HCT116 (cell line): Measurements from ENCODE around the gene PEX11B. TPM values are rescaled to one million over a fixed set of nuclear protein-coding genes. Genes with fewer than 3 reads are reported as not detected.

Source experiments
- ATAC-seq: fragments of 200-7000 bp; cut with Tn5 transposase; 2 replicates; pipeline ENCODE4 v1.9.1; 2020; ENCODE audit warnings: mild to moderate bottlenecking, moderate library complexity
- BruUV-seq: library from RNA; stranded (reverse); fragments of 400-500 nt; replicated peaks from 2 replicates; lab custom pipeline; 2021; lab: Mats Ljungman, UMichigan
- CTCF ChIA-PET: fragments of 300-600 bp; sonication (Branson Sonifier 250); formaldehyde crosslinking; loops from one replicate; lab custom pipeline; 2021; ENCODE audit warnings: antibody characterized with exemption; lab: Charles Lee
- POLR2A ChIA-PET: fragments of 300-600, 350-600 bp; sonication (Branson Sonifier 250); formaldehyde crosslinking; loops from one replicate; lab custom pipeline; 2021; ENCODE audit warnings: antibody characterized with exemption; lab: Charles Lee
- RAD21 ChIA-PET, 2 experiments: fragments of 300-600 bp; sonication (Branson Sonifier 250); formaldehyde crosslinking; loops; one replicate each; lab custom pipeline; 2023; ENCODE audit warnings: low total read pairs in 2 of 2; ENCODE audit not compliant: uncharacterized antibody in 2 of 2, unreplicated experiment in 2 of 2, low non-redundant PET in 1 of 2; lab: Charles Lee
- DNase-seq: peaks from one replicate; pipeline ENCODE4 v3.0.0-alpha.2; 2010; ENCODE audit warnings: low read depth, low spot score
- H2AFZ ChIP-seq: fragments of 200-600 bp; shearing (Covaris generic), sonication (generic); 2 replicates; pipeline ENCODE4 v1.6.1; 2017; ENCODE audit warnings: low read depth, mixed run types, mixed read lengths, antibody characterized with exemption, low read length; ENCODE audit not compliant: poor library complexity, severe bottlenecking
- H3K27ac ChIP-seq: 2 replicates; pipeline ENCODE4 v1.5.1; 2012; ENCODE audit warnings: low read depth, low read length
- H3K27me3 ChIP-seq: fragments of 200-600 bp; sonication (generic); 2 replicates; pipeline ENCODE4 v1.6.1; 2016; ENCODE audit warnings: mixed run types, low read length, mixed read lengths; ENCODE audit not compliant: insufficient read depth
- H3K36me3 ChIP-seq, 2 experiments: fragments of 200-500 bp in 1 of 2; fragments of 200-600 bp in 1 of 2; sonication (Bioruptor generic) in 1 of 2; sonication (generic) in 1 of 2; 2 replicates each; pipeline versions ENCODE4 v1.5.1 to v1.6.1; 2014 to 2016; ENCODE audit warnings: low read length in 2 of 2, inconsistent platforms in 1 of 2, mixed read lengths in 1 of 2, mixed run types in 1 of 2; ENCODE audit not compliant: insufficient read depth in 2 of 2, control insufficient read depth in 1 of 2
- H3K4me1 ChIP-seq, 2 experiments: fragments of 200-600 bp in 1 of 2; sonication (generic) in 1 of 2; 2 replicates each; pipeline versions ENCODE4 v1.5.1 to v1.6.1; 2012 to 2017; ENCODE audit warnings: low read length in 2 of 2, inconsistent platforms in 1 of 2, mild to moderate bottlenecking in 1 of 2, mixed read lengths in 1 of 2, mixed run types in 1 of 2, moderate library complexity in 1 of 2; ENCODE audit not compliant: insufficient read depth in 2 of 2, control insufficient read depth in 1 of 2
- H3K4me2 ChIP-seq: fragments of 200-600 bp; sonication (generic); 2 replicates; pipeline ENCODE4 v1.6.1; 2017; ENCODE audit warnings: mixed run types, low read length, mixed read lengths
- H3K4me3 ChIP-seq, 2 experiments: fragments of 200-600 bp in 1 of 2; sonication (generic) in 1 of 2; replicated peaks in 1 of 2; 2 replicates each; pipeline ENCODE4 v1.5.1; 2011 to 2016; ENCODE audit warnings: low read length in 2 of 2, control low read depth in 1 of 2, low read depth in 1 of 2, mild to moderate bottlenecking in 1 of 2, mixed read lengths in 1 of 2, mixed run types in 1 of 2
- H3K79me2 ChIP-seq: fragments of 200-600 bp; sonication (generic); 2 replicates; pipeline ENCODE4 v1.6.1; 2017; ENCODE audit warnings: mild to moderate bottlenecking, mixed run types, low read length, moderate library complexity, mixed read lengths; ENCODE audit not compliant: insufficient read depth
- H3K9ac ChIP-seq: fragments of 200-600 bp; sonication (generic); 2 replicates; pipeline ENCODE4 v1.6.1; 2016; ENCODE audit warnings: low read length, mixed read lengths
- H3K9me2 ChIP-seq: fragments of 200-600 bp; sonication (generic), shearing (Covaris generic); 2 replicates; pipeline ENCODE4 v1.6.1; 2017; ENCODE audit warnings: mixed run types, mild to moderate bottlenecking, moderate library complexity; ENCODE audit not compliant: insufficient read depth
- H3K9me3 ChIP-seq, 2 experiments: fragments of 200-500 bp in 1 of 2; fragments of 200-600 bp in 1 of 2; sonication (Bioruptor generic) in 1 of 2; sonication (generic) in 1 of 2; 2 replicates each; pipeline ENCODE4 v1.6.1; 2014 to 2017; ENCODE audit warnings: low read length in 2 of 2, mixed read lengths in 2 of 2, inconsistent platforms in 1 of 2, low read depth in 1 of 2, mild to moderate bottlenecking in 1 of 2, mixed run types in 1 of 2, moderate library complexity in 1 of 2; ENCODE audit not compliant: control insufficient read depth in 1 of 2, insufficient read depth in 1 of 2
- H4K20me1 ChIP-seq: fragments of 200-600 bp; sonication (generic), shearing (Covaris generic); 2 replicates; pipeline ENCODE4 v1.6.1; 2017; ENCODE audit warnings: mixed run types, mild to moderate bottlenecking, moderate library complexity; ENCODE audit not compliant: insufficient read depth
- CEBPB ChIP-seq: IDR thresholded peaks from 2 replicates; pipeline ENCODE4 v1.6.1; 2012; ENCODE audit warnings: low read depth
- JUND ChIP-seq: IDR thresholded peaks from 2 replicates; pipeline ENCODE4 v1.6.1; 2012
- RAD21 ChIP-seq: IDR thresholded peaks from 2 replicates; pipeline ENCODE4 v1.6.1; 2012; ENCODE audit warnings: low read depth, mild to moderate bottlenecking
- SIN3A ChIP-seq: IDR thresholded peaks from 2 replicates; pipeline ENCODE4 v1.6.1; 2012; ENCODE audit warnings: low read depth
- SP1 ChIP-seq: IDR thresholded peaks from 2 replicates; pipeline ENCODE4 v1.6.1; 2012; ENCODE audit warnings: low read depth
- SRF ChIP-seq: IDR thresholded peaks from 2 replicates; pipeline ENCODE4 v1.6.1; 2012; ENCODE audit warnings: low read depth
- TCF7L2 ChIP-seq: IDR thresholded peaks from 2 replicates; pipeline ENCODE4 v1.7.0; 2011; ENCODE audit warnings: borderline replicate concordance, inconsistent platforms; ENCODE audit not compliant: insufficient read depth, insufficient read length; ENCODE audit errors: extremely low read depth
- YY1 ChIP-seq: IDR thresholded peaks from 2 replicates; pipeline ENCODE4 v1.6.1; 2011; ENCODE audit warnings: low read length, low read depth, moderate library complexity, mild to moderate bottlenecking; ENCODE audit not compliant: insufficient replicate concordance; ENCODE audit errors: extremely low read depth
- ZNF274 ChIP-seq: fragments of 200-500 bp; sonication (Bioruptor generic); IDR thresholded peaks from 2 replicates; pipeline ENCODE4 v1.6.1; 2014; ENCODE audit warnings: mild to moderate bottlenecking, low read depth, low read length, inconsistent platforms
- intact Hi-C: fragments of 100-400 bp; cut with micrococcal nuclease; formaldehyde crosslinking; loops from 2 replicates; pipeline ENCODE4 v1.10.0; 2022
- total RNA-seq: library from RNA; stranded (reverse); gene quantifications from one replicate; pipeline ENCODE4 v1.2.1, GENCODE V29; 2021; ENCODE audit not compliant: unreplicated experiment
- TF ChIP-seq, protein P1 (sequence below): IDR thresholded peaks from 2 replicates; pipeline ENCODE4 v1.6.1; 2012; ENCODE audit warnings: low read depth
- TF ChIP-seq, protein P2 (sequence below): IDR thresholded peaks from 2 replicates; pipeline ENCODE4 v1.6.1; 2012
- TF ChIP-seq, protein P3 (sequence below), 3 experiments: fragments of 200-600 bp in 1 of 3; sonication (generic) in 1 of 3; IDR thresholded peaks in 2 of 3; conservative IDR thresholded peaks in 1 of 3; 2 replicates each; pipeline ENCODE4 v1.5.1; 2012 to 2017; ENCODE audit warnings: low read depth in 2 of 3, low read length in 2 of 3, antibody characterized with exemption in 1 of 3, borderline replicate concordance in 1 of 3, control low read depth in 1 of 3, mild to moderate bottlenecking in 1 of 3, mixed read lengths in 1 of 3, mixed run types in 1 of 3, moderate library complexity in 1 of 3; ENCODE audit not compliant: insufficient read depth in 1 of 3
- TF ChIP-seq, protein P4 (sequence below): IDR thresholded peaks from 2 replicates; pipeline ENCODE4 v1.6.1; 2012

PEX11B gene
- total RNA-seq, 1 experiment from 2014 or later: 20.9 TPM

DNA sequence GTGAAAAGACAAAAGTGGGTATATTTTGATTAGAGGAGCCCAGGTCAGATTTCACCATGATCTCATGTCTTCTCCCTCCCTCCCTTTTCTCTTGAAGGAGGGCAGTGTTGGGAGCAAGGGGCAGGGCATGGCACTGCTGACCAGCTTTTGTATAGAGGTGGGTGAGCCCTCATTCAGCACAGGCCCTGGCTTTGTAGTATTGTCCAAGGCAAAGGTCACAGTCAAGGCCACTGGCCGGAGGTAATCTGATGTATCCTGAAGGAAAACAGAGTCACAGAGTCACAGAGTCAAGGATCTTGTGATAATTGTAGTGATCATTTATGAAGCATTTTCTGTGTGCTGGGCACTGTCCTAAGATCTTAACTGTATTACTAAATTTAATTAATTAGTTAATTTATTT, 20.5 kb downstream of the PEX11B start:
- POLR2A ChIA-PET: no interaction called here
- H3K9me3 ChIP-seq: no peaks in the 10 kb centered on the region
- no peaks in the 10 kb centered on the region for H3K36me3 ChIP-seq
- intact Hi-C loops: no loop called here
- CTCF ChIA-PET: no interaction called here
- BruUV-seq: no TSS peak
- DNase-seq (no peak), ATAC-seq (no peak)
- no peaks in the 10 kb centered on the region for H3K9me2 ChIP-seq
- no peak overlapping the region for H3K27ac ChIP-seq
- peaks cover 5 to 8% of the 10 kb centered on the region in 2 experiments for H3K4me1 ChIP-seq
- H3K27me3 ChIP-seq: no peaks in the 10 kb centered on the region
- RAD21 ChIA-PET: no interaction called here
- H3K79me2 ChIP-seq: no peaks in the 10 kb centered on the region
- H3K4me3 ChIP-seq: no peak overlapping the region
- no peaks in the 10 kb centered on the region for H4K20me1 ChIP-seq
- TF ChIP-seq SRF (no peak), SIN3A (no peak), JUND (no peak), YY1 (no peak), CEBPB (no peak), SP1 (no peak), TCF7L2 (no peak), RAD21 (no peak), ZNF274 (no peak)
- TF ChIP-seq, protein P1, sequence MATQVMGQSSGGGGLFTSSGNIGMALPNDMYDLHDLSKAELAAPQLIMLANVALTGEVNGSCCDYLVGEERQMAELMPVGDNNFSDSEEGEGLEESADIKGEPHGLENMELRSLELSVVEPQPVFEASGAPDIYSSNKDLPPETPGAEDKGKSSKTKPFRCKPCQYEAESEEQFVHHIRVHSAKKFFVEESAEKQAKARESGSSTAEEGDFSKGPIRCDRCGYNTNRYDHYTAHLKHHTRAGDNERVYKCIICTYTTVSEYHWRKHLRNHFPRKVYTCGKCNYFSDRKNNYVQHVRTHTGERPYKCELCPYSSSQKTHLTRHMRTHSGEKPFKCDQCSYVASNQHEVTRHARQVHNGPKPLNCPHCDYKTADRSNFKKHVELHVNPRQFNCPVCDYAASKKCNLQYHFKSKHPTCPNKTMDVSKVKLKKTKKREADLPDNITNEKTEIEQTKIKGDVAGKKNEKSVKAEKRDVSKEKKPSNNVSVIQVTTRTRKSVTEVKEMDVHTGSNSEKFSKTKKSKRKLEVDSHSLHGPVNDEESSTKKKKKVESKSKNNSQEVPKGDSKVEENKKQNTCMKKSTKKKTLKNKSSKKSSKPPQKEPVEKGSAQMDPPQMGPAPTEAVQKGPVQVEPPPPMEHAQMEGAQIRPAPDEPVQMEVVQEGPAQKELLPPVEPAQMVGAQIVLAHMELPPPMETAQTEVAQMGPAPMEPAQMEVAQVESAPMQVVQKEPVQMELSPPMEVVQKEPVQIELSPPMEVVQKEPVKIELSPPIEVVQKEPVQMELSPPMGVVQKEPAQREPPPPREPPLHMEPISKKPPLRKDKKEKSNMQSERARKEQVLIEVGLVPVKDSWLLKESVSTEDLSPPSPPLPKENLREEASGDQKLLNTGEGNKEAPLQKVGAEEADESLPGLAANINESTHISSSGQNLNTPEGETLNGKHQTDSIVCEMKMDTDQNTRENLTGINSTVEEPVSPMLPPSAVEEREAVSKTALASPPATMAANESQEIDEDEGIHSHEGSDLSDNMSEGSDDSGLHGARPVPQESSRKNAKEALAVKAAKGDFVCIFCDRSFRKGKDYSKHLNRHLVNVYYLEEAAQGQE: no peak
- TF ChIP-seq, protein P2, sequence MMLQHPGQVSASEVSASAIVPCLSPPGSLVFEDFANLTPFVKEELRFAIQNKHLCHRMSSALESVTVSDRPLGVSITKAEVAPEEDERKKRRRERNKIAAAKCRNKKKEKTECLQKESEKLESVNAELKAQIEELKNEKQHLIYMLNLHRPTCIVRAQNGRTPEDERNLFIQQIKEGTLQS: no peak
- TF ChIP-seq, protein P3, sequence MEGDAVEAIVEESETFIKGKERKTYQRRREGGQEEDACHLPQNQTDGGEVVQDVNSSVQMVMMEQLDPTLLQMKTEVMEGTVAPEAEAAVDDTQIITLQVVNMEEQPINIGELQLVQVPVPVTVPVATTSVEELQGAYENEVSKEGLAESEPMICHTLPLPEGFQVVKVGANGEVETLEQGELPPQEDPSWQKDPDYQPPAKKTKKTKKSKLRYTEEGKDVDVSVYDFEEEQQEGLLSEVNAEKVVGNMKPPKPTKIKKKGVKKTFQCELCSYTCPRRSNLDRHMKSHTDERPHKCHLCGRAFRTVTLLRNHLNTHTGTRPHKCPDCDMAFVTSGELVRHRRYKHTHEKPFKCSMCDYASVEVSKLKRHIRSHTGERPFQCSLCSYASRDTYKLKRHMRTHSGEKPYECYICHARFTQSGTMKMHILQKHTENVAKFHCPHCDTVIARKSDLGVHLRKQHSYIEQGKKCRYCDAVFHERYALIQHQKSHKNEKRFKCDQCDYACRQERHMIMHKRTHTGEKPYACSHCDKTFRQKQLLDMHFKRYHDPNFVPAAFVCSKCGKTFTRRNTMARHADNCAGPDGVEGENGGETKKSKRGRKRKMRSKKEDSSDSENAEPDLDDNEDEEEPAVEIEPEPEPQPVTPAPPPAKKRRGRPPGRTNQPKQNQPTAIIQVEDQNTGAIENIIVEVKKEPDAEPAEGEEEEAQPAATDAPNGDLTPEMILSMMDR (IDR thresholded peaks at IDR 0.05 in 2 of 3, conservative IDR thresholded peaks at IDR 0.05 in 1 of 3; ENCODE audit: borderline replicate concordance in 1 of 3, insufficient read depth in 1 of 3, low read depth in 2 of 3, low read length in 2 of 3): no peak
- TF ChIP-seq, protein P4, sequence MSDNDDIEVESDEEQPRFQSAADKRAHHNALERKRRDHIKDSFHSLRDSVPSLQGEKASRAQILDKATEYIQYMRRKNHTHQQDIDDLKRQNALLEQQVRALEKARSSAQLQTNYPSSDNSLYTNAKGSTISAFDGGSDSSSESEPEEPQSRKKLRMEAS: no peak
- TF ChIP-seq, all 23 proteins: peak for 0
- Histone ChIP-seq H3K9ac (no peak overlapping the region), H3K4me2 (no peak overlapping the region), H2AFZ (no peak overlapping the region)
